Measurements from ENCODE around the gene ALMS1. TPM values are rescaled to one million over a fixed set of nuclear protein-coding genes. Genes with fewer than 3 reads are reported as not detected.
"Not testable (repeated sequence)": the region's sequence is repeated elsewhere in the genome, so short reads cannot be mapped to it uniquely, and the experiment has no call there.

ALMS1 gene
- total RNA-seq, 2 experiments from 2014 or later = 35.5 to 57.8 TPM

DNA sequence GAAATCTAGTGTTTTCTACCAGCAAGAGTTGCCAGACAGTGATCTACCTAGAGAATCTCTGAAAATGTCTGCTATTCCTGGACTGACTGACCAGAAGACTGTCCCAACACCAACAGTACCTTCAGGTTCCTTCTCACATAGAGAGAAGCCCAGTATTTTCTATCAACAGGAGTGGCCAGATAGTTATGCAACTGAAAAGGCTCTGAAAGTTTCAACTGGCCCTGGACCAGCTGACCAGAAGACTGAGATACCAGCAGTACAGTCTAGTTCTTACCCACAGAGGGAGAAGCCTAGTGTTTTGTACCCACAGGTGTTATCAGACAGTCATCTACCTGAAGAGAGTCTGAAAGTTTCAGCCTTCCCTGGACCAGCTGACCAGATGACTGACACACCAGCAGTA lies 63.8 kb downstream of the ALMS1 start:
- intact Hi-C loops (cut with micrococcal nuclease; ENCODE audit: unreplicated experiment) = no loop called here
- no peak for DNase-seq (ENCODE audit: low spot score)
- H3K36me3 ChIP-seq (ENCODE audit: insufficient read depth, low read length) = peaks cover 63% of the 10 kb centered on the region
- H3K79me2 ChIP-seq (ENCODE audit: insufficient read depth, low read depth, low read length) = no peaks in the 10 kb centered on the region
- CTCF ChIA-PET (ENCODE audit: unreplicated experiment) = no interaction called here
- H2AFZ ChIP-seq (ENCODE audit: low read length) = no peak overlapping the region
- no peaks in the 10 kb centered on the region for H4K20me1 ChIP-seq (ENCODE audit: insufficient read depth, low read length)
- H3K9me3 ChIP-seq (ENCODE audit: low read length) = no peaks in the 10 kb centered on the region
- POLR2A ChIA-PET = no interaction called here
- no peak for TF ChIP-seq EZH2phosphoT487 (IDR thresholded peaks at IDR 0.05; ENCODE audit: borderline replicate concordance, low read depth, low read length)
- TF ChIP-seq, protein P1, sequence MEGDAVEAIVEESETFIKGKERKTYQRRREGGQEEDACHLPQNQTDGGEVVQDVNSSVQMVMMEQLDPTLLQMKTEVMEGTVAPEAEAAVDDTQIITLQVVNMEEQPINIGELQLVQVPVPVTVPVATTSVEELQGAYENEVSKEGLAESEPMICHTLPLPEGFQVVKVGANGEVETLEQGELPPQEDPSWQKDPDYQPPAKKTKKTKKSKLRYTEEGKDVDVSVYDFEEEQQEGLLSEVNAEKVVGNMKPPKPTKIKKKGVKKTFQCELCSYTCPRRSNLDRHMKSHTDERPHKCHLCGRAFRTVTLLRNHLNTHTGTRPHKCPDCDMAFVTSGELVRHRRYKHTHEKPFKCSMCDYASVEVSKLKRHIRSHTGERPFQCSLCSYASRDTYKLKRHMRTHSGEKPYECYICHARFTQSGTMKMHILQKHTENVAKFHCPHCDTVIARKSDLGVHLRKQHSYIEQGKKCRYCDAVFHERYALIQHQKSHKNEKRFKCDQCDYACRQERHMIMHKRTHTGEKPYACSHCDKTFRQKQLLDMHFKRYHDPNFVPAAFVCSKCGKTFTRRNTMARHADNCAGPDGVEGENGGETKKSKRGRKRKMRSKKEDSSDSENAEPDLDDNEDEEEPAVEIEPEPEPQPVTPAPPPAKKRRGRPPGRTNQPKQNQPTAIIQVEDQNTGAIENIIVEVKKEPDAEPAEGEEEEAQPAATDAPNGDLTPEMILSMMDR (conservative IDR thresholded peaks at IDR 0.05; ENCODE audit: low read length) = no peak
- no peak overlapping the region for H3K4me3 ChIP-seq (ENCODE audit: low read depth, low read length, poor library complexity, severe bottlenecking)
- H3K27ac ChIP-seq (ENCODE audit: low read depth, low read length, poor library complexity, severe bottlenecking) = no peak overlapping the region
- no TSS peak for BruUV-seq (replicated peaks)
- no peak overlapping the region for H3K4me2 ChIP-seq (ENCODE audit: low read length)
- no peaks in the 10 kb centered on the region for H3K4me1 ChIP-seq (ENCODE audit: insufficient read depth, low read length, poor library complexity, severe bottlenecking)
- H3K9me2 ChIP-seq (ENCODE audit: insufficient read depth, low read length) = no peaks in the 10 kb centered on the region

DNA sequence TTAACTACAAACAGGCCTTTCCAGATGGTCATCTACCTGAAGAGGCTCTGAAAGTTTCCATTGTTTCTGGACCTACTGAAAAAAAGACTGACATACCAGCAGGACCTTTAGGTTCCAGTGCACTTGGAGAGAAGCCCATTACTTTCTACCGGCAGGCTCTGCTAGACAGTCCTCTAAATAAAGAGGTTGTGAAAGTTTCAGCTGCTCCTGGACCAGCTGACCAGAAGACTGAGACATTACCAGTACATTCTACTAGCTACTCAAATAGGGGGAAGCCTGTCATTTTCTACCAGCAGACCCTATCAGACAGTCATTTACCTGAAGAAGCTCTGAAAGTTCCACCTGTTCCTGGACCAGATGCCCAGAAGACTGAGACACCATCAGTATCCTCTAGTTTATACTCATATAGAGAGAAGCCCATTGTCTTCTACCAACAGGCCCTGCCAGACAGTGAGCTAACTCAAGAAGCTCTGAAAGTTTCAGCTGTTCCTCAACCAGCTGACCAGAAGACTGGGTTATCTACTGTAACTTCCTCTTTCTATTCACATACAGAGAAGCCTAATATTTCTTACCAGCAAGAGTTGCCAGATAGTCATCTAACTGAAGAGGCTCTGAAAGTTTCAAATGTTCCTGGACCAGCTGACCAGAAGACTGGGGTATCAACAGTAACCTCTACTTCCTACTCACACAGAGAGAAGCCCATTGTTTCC lies 65.8 kb downstream of the ALMS1 start:
- H3K4me1 ChIP-seq (ENCODE audit: insufficient read depth, low read length, poor library complexity, severe bottlenecking) = no peaks in the 10 kb centered on the region
- no peak overlapping the region for H3K4me2 ChIP-seq (ENCODE audit: low read length)
- ChIA-PET CTCF (ENCODE audit: unreplicated experiment) (no interaction called here), POLR2A (interaction anchor here (0.6 to 1.3 kb wide), 5 partner anchors 8 to 368 kb away, joined by 3 to 4 read pairs (median 3); no protein-coding TSS in a partner anchor)
- H3K9me2 ChIP-seq (ENCODE audit: insufficient read depth, low read length) = no peaks in the 10 kb centered on the region
- no peaks in the 10 kb centered on the region for H3K9me3 ChIP-seq (ENCODE audit: low read length)
- TF ChIP-seq, protein P1 (conservative IDR thresholded peaks at IDR 0.05; ENCODE audit: low read length) = no peak
- TF ChIP-seq EZH2phosphoT487 (IDR thresholded peaks at IDR 0.05; ENCODE audit: borderline replicate concordance, low read depth, low read length) = no peak
- BruUV-seq (replicated peaks) = no TSS peak
- no peaks in the 10 kb centered on the region for H3K79me2 ChIP-seq (ENCODE audit: insufficient read depth, low read depth, low read length)
- no peak overlapping the region for H3K4me3 ChIP-seq (ENCODE audit: low read depth, low read length, poor library complexity, severe bottlenecking)
- intact Hi-C loops (cut with micrococcal nuclease; ENCODE audit: unreplicated experiment) = no loop called here
- H4K20me1 ChIP-seq (ENCODE audit: insufficient read depth, low read length) = no peaks in the 10 kb centered on the region
- H3K36me3 ChIP-seq (ENCODE audit: insufficient read depth, low read length) = peaks cover 74% of the 10 kb centered on the region
- H3K27ac ChIP-seq (ENCODE audit: low read depth, low read length, poor library complexity, severe bottlenecking) = no peak overlapping the region
- H2AFZ ChIP-seq (ENCODE audit: low read length) = no peak overlapping the region
- DNase-seq (ENCODE audit: low spot score) = peak; percentile 38

DNA sequence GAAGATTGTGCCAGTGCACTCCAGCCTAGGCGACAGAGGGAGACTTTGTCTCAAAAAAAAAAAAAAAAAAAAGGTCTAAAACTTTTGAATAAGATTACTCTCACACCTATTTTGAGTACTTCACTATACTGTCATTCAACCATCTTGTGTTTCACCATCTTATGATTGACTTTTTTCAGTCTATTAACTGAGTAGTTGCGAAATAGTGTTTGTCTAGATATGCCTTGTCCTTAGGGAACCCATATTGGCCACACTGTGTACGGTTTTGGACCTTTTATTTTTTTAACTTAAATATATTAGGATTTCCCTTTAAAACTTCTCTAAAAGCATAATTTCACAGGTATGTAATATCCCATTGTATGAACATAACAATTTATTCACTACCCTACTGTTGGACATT lies 72.3 kb downstream of the ALMS1 start:
- ChIA-PET POLR2A (no interaction called here), CTCF (ENCODE audit: unreplicated experiment) (no interaction called here)
- Histone ChIP-seq H2AFZ (ENCODE audit: low read length) (no peak overlapping the region), H3K4me3 (ENCODE audit: low read depth, low read length, poor library complexity, severe bottlenecking) (no peak overlapping the region), H4K20me1 (ENCODE audit: insufficient read depth, low read length) (no peaks in the 10 kb centered on the region), H3K27ac (ENCODE audit: low read depth, low read length, poor library complexity, severe bottlenecking) (no peak overlapping the region), H3K79me2 (ENCODE audit: insufficient read depth, low read depth, low read length) (no peaks in the 10 kb centered on the region), H3K4me1 (ENCODE audit: insufficient read depth, low read length, poor library complexity, severe bottlenecking) (no peaks in the 10 kb centered on the region), H3K9me3 (ENCODE audit: low read length) (no peaks in the 10 kb centered on the region), H3K36me3 (ENCODE audit: insufficient read depth, low read length) (peaks cover 40% of the 10 kb centered on the region), H3K9me2 (ENCODE audit: insufficient read depth, low read length) (no peaks in the 10 kb centered on the region), H3K4me2 (ENCODE audit: low read length) (no peak overlapping the region)
- TF ChIP-seq EZH2phosphoT487 (IDR thresholded peaks at IDR 0.05; ENCODE audit: borderline replicate concordance, low read depth, low read length) = no peak
- TF ChIP-seq, protein P1 (conservative IDR thresholded peaks at IDR 0.05; ENCODE audit: low read length) = no peak
- no peak for DNase-seq (ENCODE audit: low spot score)
- intact Hi-C loops (cut with micrococcal nuclease; ENCODE audit: unreplicated experiment) = no loop called here
- no TSS peak for BruUV-seq (replicated peaks)

DNA sequence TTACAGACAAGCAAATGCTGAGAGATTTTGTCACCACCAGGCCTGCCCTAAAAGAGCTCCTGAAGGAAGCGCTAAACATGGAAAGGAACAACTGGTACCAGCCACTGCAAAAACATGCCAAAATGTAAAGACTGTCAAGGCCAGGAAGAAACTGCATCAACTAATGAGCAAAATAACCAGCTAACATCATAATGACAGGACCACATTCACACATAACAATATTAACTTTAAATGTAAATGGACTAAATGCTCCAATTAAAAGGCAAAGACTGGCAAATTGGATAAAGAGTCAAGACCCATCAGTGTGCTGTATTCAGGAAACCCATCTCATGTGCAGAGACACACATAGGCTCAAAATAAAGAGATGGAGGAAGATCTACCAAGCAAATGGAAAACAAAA lies 76.8 kb downstream of the ALMS1 start:
- DNase-seq (ENCODE audit: low spot score); H4K20me1 ChIP-seq (ENCODE audit: insufficient read depth, low read length); H3K79me2 ChIP-seq (ENCODE audit: insufficient read depth, low read depth, low read length); CTCF ChIA-PET (ENCODE audit: unreplicated experiment); H3K4me1 ChIP-seq (ENCODE audit: insufficient read depth, low read length, poor library complexity, severe bottlenecking); H3K9me3 ChIP-seq (ENCODE audit: low read length); POLR2A ChIA-PET; H3K4me3 ChIP-seq (ENCODE audit: low read depth, low read length, poor library complexity, severe bottlenecking); BruUV-seq (replicated peaks); intact Hi-C loops (cut with micrococcal nuclease; ENCODE audit: unreplicated experiment); H2AFZ ChIP-seq (ENCODE audit: low read length); H3K4me2 ChIP-seq (ENCODE audit: low read length); H3K9me2 ChIP-seq (ENCODE audit: insufficient read depth, low read length); H3K27ac ChIP-seq (ENCODE audit: low read depth, low read length, poor library complexity, severe bottlenecking): not testable (repeated sequence)
- peaks cover 20% of the 10 kb centered on the region for H3K36me3 ChIP-seq (ENCODE audit: insufficient read depth, low read length)
